HepG2 (cell line): ENCODE results near the gene PMVK. TPM values are rescaled to one million over a fixed set of nuclear protein-coding genes. Genes with fewer than 3 reads are reported as not detected.

Experiments
- ATAD3A ChIP-seq: sonication (generic); formaldehyde crosslinking; IDR thresholded peaks from 2 replicates; pipeline ENCODE4 v1.4.0; 2020; ENCODE audit warnings: missing genetic modification reagents
- ATM ChIP-seq: fragments of 450-650 bp; IDR thresholded peaks from 2 replicates; pipeline ENCODE4 v1.7.1; 2017; ENCODE audit warnings: mild to moderate bottlenecking, borderline replicate concordance
- CBFB ChIP-seq: sonication (generic); formaldehyde crosslinking; IDR thresholded peaks from 2 replicates; pipeline ENCODE4 v1.4.0; 2020; ENCODE audit warnings: missing genetic modification reagents
- FIP1L1 ChIP-seq: fragments of 200-400 bp; formaldehyde crosslinking; IDR thresholded peaks from 2 replicates; pipeline ENCODE4 v1.6.1; 2018; ENCODE audit warnings: low read depth, mild to moderate bottlenecking, low read length, moderate library complexity, borderline replicate concordance; ENCODE audit not compliant: insufficient read depth
- FOXA3 ChIP-seq: IDR thresholded peaks from 2 replicates; pipeline ENCODE4 v1.6.1; 2016; ENCODE audit warnings: missing genetic modification reagents, missing compliant biosample characterization
- HOXD1 ChIP-seq: sonication (generic); formaldehyde crosslinking; IDR thresholded peaks from 2 replicates; pipeline ENCODE4 v1.5.0; 2020; ENCODE audit warnings: missing genetic modification reagents
- LRRFIP1 ChIP-seq: sonication (generic); formaldehyde crosslinking; conservative IDR thresholded peaks from 2 replicates; pipeline ENCODE4 v1.4.0; 2020; ENCODE audit warnings: missing genetic modification reagents
- MIXL1 ChIP-seq: IDR thresholded peaks from 2 replicates; pipeline ENCODE4 v1.6.1; 2016
- NFE2L1 ChIP-seq: sonication (generic); formaldehyde crosslinking; IDR thresholded peaks from 2 replicates; pipeline ENCODE4 v1.4.0; 2020; ENCODE audit warnings: missing genetic modification reagents, mild to moderate bottlenecking, borderline replicate concordance
- SATB2 ChIP-seq: sonication (generic); formaldehyde crosslinking; IDR thresholded peaks from 2 replicates; pipeline ENCODE4 v1.5.0; 2020; ENCODE audit warnings: missing genetic modification reagents
- SMC3 ChIP-seq: IDR thresholded peaks from 2 replicates; pipeline ENCODE4 v1.6.1; 2011; ENCODE audit warnings: low read length, improper control_type of control experiment
- SOX5 ChIP-seq: IDR thresholded peaks from 2 replicates; pipeline ENCODE4 v1.6.1; 2016; ENCODE audit warnings: borderline replicate concordance
- TCF7 ChIP-seq: sonication (generic); IDR thresholded peaks from 2 replicates; pipeline ENCODE4 v1.6.1; 2016; ENCODE audit warnings: antibody characterized with exemption, low read depth
- TSC22D2 ChIP-seq: sonication (generic); formaldehyde crosslinking; IDR thresholded peaks from 2 replicates; pipeline ENCODE4 v1.5.1; 2020; ENCODE audit warnings: missing genetic modification reagents, mild to moderate bottlenecking, borderline replicate concordance
- ZBTB26 ChIP-seq: IDR thresholded peaks from 2 replicates; pipeline ENCODE4 v1.6.1; 2016; ENCODE audit warnings: missing compliant biosample characterization, missing genetic modification reagents, borderline replicate concordance
- ZNF180 ChIP-seq: sonication (generic); formaldehyde crosslinking; IDR thresholded peaks from 2 replicates; pipeline ENCODE4 v1.4.0; 2020; ENCODE audit warnings: low read depth, missing genetic modification reagents, borderline replicate concordance
- ZNF251 ChIP-seq: sonication (generic); formaldehyde crosslinking; IDR thresholded peaks from 2 replicates; pipeline ENCODE4 v1.9.0; 2021; ENCODE audit warnings: mild to moderate bottlenecking, missing genetic modification reagents
- ZNF567 ChIP-seq: sonication (generic); formaldehyde crosslinking; IDR thresholded peaks from 2 replicates; pipeline ENCODE4 v1.8.1; 2023; ENCODE audit warnings: mild to moderate bottlenecking, missing genetic modification reagents, borderline replicate concordance
- ZNF678 ChIP-seq: sonication (generic); formaldehyde crosslinking; IDR thresholded peaks from 2 replicates; pipeline ENCODE4 v1.4.0; 2020; ENCODE audit warnings: mild to moderate bottlenecking, missing genetic modification reagents
- polyA plus RNA-seq, 8 experiments: library from polyadenylated mRNA; depleted of rRNA in 3 of 8; stranded (reverse) in 7 of 8; unstranded in 1 of 8; fragments of >200 nt; fragmentation: Illumina TruSeq in 4 of 8; extraction: Trizol in 4 of 8; gene quantifications; 2 replicates each; pipeline versions ENCODE4 v1.2.1 to v1.2.3, GENCODE V29; 2011 to 2016; ENCODE audit warnings: low read depth in 4 of 8, missing spikeins in 1 of 8, mixed read lengths in 1 of 8; ENCODE audit not compliant: insufficient read depth in 1 of 8
- total RNA-seq, 5 experiments: library from RNA; depleted of rRNA; stranded (reverse); fragments of >200 nt; fragmentation: Illumina TruSeq; extraction: Trizol; gene quantifications; 2 replicates each; pipeline ENCODE4 v1.2.3, GENCODE V29; 2016; ENCODE audit warnings: low read depth in 1 of 5
- TF ChIP-seq, protein P1 (sequence below), 2 experiments: sonication (generic) in 1 of 2; formaldehyde crosslinking in 1 of 2; IDR thresholded peaks; 2 replicates each; pipeline versions ENCODE4 v1.6.1 to v1.9.0; 2014 to 2022; ENCODE audit warnings: antibody characterized with exemption in 1 of 2, borderline replicate concordance in 1 of 2, inconsistent platforms in 1 of 2, low read depth in 1 of 2, missing genetic modification reagents in 1 of 2

Gene PMVK
- total and polyA plus RNA-seq, 2 of the 13 experiments (the other 11 are each of a cell fraction or from before 2014, with no cell fraction given): 3.9 to 12.6 TPM

DNA sequence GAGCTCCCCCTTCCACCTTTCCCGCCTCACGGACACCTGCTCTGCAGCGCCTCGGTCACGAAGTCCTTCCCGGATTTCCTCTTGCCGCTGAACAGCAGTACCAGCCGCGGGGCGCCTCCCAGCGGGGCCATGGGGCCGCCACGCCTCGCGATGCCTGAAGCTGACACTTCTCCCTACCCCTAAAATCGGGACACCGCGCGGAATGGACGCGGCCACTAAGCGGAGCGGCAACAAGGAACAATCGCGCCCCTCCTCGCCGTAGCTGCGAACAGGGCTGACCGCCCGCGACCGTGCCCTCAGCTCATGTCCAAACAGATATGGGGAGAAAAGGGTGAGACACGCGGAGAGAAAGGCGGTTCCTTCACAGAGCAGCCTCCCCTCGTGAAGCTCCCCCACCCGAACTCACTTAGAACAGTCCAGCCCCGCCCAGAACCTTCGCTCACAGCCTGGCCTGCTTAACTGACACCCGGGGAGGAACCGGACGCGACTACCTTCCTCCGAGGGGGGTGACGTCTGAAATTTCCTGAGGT lies at the start of gene PMVK (continued):
- TF ChIP-seq ZBTB26 (CRISPR knock-in tag): peak; percentile 91
- peak; percentile 86 for TF ChIP-seq HOXD1 (CRISPR knock-in tag)
- no peak for TF ChIP-seq FIP1L1
- TF ChIP-seq ATM: no peak
- peak; percentile 99 for TF ChIP-seq ZNF251 (CRISPR knock-in tag)
- peak; percentile 99 for TF ChIP-seq ZNF678
- TF ChIP-seq CBFB: peak; percentile 86
- TF ChIP-seq LRRFIP1 (CRISPR knock-in tag): 0 out of 2 replicates have a peak, but pooled peaks have one; percentile 87
- peak; percentile 59 for TF ChIP-seq FOXA3 (CRISPR knock-in tag)
- TF ChIP-seq SATB2 (CRISPR knock-in tag): peak; percentile 79; the same call in 1 of the 2 replicates
- 0 out of 2 replicates have a peak, but pooled peaks have one; percentile 6 for TF ChIP-seq ZNF180 (CRISPR knock-in tag)
- TF ChIP-seq SOX5 (CRISPR knock-in tag): peak; percentile 79
- TF ChIP-seq NFE2L1 (CRISPR knock-in tag): peak; percentile 86; the same call in 1 of the 2 replicates
- TF ChIP-seq MIXL1 (CRISPR knock-in tag): peak; percentile 88
- TF ChIP-seq SMC3: no peak
- peak; percentile 98 for TF ChIP-seq TSC22D2 (CRISPR knock-in tag)
- TF ChIP-seq TCF7: no peak; the same call in 1 of the 2 replicates
- TF ChIP-seq ATAD3A (CRISPR knock-in tag): peak; percentile 54; the same call in 1 of the 2 replicates
- TF ChIP-seq, protein P1, sequence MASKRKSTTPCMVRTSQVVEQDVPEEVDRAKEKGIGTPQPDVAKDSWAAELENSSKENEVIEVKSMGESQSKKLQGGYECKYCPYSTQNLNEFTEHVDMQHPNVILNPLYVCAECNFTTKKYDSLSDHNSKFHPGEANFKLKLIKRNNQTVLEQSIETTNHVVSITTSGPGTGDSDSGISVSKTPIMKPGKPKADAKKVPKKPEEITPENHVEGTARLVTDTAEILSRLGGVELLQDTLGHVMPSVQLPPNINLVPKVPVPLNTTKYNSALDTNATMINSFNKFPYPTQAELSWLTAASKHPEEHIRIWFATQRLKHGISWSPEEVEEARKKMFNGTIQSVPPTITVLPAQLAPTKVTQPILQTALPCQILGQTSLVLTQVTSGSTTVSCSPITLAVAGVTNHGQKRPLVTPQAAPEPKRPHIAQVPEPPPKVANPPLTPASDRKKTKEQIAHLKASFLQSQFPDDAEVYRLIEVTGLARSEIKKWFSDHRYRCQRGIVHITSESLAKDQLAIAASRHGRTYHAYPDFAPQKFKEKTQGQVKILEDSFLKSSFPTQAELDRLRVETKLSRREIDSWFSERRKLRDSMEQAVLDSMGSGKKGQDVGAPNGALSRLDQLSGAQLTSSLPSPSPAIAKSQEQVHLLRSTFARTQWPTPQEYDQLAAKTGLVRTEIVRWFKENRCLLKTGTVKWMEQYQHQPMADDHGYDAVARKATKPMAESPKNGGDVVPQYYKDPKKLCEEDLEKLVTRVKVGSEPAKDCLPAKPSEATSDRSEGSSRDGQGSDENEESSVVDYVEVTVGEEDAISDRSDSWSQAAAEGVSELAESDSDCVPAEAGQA (IDR thresholded peaks at IDR 0.05; ENCODE audit: low read depth): peak; percentile 74; the same call in 1 of the 2 replicates
- TF ChIP-seq, protein P1 (CRISPR knock-in tag; IDR thresholded peaks at IDR 0.05; ENCODE audit: borderline replicate concordance): no peak
- peak; percentile 39; the same call in 1 of the 2 replicates for TF ChIP-seq ZNF567
